SKM-1 (cell line): ENCODE data around the gene FBXL12.
"Not testable (repeated sequence)": the region's sequence is repeated elsewhere in the genome, so short reads cannot be mapped to it uniquely, and the experiment has no call there.

Experiments
- DNase-seq: peaks from one replicate; lab custom pipeline; 2025; ENCODE audit not compliant: unreplicated experiment; lab: John Stamatoyannopoulos, UW

The FBXL12 gene, protein sequence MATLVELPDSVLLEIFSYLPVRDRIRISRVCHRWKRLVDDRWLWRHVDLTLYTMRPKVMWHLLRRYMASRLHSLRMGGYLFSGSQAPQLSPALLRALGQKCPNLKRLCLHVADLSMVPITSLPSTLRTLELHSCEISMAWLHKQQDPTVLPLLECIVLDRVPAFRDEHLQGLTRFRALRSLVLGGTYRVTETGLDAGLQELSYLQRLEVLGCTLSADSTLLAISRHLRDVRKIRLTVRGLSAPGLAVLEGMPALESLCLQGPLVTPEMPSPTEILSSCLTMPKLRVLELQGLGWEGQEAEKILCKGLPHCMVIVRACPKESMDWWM

DNA sequence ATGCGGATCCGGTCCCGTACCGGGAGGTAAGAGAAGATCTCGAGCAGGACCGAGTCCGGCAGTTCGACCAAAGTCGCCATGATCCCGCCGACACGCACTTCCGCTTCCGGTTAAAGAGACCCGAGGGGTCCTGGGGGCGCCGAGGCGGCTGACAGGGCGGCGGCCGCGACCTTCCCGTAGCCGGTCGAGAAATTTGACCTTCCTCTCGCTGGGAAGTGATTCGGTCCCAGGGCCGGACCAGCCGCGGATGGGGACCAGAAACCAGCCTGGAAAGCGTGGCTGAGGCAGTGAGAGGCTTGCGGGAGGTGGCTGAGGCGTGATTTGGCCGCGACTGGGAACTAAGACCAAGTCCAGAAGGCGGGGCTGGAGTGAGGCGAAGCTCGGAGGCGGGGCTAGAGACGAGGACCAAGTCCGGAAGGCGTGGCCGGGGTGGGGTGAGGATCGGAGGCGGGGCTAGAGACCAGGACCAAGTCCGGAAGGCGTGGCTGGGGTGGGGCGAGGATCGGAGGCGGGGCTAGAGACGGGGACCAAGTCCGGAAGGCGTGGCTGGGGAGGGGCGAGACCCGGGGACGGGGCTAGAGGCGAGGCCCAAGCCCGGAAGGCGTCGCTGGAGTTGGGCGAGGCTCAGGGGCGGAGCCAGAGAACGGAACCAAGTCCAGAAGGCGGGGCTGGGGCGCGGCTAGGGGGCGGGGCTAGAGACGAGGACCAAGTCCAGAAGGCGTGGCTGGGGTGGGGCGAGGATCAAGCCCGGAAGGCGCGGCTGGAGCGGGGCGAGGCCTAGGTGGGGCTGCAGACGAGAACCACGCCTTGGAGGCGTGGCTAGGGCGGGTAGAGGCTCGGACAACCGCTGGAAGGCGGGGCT lies at the start of gene FBXL12:
FBXL12 (minus strand) TSS at position 346 of the 862 bp plus-strand sequence; CDS start at position 80, 266 bp downstream.
- peak; percentile 99 for DNase-seq

DNA sequence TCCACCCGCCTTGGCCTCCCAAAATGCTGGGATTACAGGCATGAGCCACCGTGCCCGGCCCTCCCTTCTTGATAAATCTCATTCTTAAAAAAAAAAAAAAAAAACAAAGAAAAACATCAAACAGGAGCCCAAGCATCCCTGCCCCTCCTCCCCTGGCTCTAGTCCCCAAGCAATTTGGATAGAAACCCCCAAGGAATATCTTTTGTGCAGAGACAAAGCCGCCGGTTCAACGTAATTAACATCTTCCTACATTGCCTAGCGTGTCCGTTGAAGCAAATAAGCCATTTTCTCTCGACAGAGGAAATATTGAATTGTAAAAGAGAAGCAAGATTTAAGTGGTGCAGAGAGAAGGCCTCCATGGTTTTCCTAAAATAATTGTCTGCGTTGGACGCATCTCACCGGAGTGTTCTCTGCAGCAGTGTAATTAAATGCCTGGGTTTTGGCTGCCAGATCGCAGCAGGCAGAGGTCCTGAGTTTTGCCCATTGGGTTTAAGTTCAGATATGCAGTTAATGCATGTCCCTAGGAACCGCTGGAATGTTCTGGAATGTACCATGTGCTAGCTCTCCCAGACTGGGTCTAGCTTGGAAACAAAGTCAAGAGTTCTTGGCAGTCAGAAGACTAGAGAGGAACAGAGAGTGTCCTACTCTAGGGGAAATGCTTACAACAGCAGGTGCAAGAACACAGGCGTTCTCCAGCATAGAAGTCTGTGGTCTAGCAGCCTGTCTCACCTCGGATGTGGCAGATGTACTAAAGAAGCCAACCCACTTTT lies 47.0 kb upstream of the FBXL12 start:
- DNase-seq = no peak

DNA sequence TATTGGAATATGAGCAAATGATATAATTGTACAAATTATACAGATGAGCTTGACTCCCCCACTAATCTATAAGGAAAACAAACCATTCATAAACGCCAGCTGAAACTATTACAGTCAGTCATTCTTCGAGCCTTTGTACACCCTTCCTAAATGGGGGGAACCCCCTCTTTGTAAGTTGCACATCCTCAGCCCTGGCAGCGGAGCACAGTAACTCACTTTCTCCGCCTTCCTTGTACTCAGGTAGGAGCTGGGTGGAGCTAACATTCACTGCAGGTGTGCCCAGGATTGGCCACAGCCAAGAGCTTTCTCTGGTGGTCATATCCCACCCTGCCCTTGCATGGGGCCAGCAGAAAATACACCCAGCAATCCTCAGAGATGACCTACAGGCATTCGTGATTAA lies 44.9 kb upstream of the FBXL12 start:
- no peak for DNase-seq

DNA sequence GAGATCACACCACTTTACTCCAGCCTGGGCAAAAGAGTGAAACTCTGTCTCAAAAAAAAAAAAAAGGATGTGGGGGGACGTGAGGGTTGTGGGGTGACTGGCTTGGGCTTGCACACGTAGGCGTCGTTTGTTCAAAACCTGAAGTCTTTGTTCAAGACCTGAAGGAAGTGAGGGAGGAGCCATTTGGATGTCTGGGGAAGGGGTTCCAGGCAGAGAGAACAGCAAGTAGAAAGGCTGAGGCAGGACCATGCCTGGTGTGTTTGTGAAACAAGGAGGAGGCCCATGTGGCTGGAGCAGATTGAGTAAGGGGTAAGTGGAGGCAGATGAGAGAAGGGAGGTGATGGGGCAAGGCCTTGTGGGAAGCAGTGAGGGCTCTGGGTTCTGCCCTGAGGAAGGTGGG lies 44.1 kb upstream of the FBXL12 start:
- no peak for DNase-seq

DNA sequence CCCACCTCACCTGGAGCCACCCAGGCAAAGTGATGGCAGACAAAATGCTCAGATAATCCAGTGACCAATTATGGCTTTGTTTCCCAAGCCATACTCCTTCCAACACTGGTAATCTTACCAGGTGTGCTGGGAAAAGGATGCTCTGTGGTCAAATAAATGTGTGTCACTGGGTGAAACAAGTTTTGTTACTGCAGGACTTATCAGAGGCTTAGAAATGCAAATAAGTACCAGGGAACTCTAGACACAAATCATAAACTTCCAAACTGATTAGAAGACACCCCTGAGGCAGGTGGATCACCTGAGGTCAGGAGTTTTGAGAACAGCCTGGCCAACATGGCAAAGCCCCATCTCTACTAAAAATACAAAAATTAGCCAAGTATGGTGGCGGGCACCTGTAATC lies 42.6 kb upstream of the FBXL12 start:
- DNase-seq = no peak

DNA sequence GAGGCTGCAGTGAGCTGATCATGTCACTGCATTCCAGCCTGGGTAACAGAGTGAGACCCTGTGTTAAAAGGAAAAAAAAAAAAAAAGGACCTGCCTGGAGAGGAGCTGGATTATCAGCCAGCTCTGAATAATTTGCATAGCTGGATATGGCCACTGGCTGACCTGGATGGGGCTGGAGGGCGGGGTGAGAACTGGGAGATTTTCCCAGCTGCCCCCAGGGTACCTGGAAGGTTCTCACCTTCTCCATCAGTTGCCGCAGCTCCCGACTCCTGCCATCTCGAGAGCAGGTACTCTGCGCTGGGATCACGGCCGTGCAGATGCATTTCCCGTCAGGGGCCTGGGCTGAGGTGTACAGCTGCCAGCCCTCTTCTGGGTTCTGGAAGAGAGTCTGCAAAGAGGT lies 41.5 kb upstream of the FBXL12 start:
- DNase-seq = no peak

DNA sequence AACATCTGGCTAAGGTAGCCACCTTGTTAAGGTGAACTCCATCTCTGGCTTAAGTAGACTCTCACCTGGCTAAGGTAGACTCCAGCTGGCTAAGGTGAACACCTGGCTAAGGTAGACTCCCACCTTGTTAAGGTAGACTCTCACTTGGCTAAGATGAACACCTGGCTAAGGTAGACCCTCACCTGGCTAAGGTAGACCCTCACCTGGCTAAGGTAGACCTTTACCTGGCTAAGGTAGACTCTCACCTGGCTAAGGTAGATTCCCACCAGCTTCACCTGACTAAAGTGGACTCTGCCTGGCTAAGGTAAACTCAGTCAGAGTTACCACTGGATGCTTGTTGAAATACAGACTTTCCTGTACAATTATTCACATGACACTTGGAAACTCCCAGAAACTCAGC lies 39.9 kb upstream of the FBXL12 start:
- no peak for DNase-seq

DNA sequence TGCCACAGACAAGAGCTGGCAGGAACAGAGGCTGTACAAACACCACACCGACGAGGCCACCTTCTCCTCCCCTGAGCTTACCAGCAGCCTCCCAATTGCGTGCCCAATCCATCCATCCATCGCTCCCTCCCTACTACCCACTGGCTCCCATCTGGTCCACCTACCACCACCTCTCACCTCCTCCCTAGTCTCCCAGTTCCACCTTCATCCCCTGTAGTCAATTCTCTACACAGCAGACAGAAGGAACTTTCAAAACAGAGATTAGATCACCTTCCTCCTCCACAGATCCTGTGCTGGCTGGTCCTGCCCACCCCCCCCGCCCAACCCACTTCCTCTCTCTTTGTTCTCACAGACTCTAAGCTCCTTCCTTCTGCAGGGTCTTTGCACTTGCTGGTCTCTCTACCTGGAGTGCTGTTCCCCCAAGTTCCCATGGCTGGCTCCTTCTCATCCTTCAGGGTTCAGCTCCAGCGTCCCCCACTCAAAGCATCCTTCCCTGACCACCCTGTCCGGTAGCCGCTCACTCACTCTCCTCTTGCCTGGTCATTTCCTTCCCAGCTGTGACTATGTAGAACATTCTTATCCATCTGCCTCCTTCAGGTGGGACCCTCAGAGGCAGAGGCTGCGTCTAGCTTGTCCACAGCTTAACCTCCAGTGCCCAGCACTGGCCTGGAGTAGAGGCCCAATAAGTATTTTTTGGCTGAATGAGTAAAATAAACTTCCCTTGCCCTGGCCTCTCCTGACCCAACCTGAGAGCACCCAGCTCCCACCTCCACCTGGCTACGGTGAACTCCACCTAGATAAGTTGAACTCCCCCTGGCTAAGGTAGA lies 39.3 kb upstream of the FBXL12 start:
- peak; percentile 38 for DNase-seq

DNA sequence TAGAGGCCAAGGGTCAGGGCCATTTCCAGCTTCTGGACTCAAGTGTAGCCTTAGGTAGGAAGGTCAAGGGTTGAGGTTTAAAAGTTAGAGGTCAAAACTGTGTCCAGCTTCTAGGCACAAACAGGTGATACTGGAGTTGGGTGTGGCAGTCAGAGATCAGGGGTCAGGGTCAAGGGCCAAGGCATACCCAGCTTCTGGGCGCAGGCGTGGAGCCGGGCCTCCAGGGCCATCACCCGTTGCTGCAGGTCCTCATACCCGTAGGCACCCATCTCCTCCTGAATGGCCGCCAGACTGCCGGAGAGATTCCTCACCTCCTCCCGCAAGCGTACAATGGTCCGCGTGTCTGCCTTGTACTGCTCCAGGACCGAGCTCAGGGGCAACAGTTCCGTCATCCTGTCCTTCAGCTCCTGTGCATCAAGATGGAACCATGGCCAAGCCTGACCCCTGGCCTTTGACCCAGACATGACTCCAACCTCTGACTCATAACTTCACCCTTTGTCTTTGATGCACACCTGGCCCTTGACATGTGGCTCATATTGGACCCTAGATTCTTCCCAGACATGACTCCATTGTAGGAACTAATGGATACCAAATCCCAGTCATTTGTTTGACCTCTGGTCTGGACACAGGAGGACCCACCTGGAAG lies 38.3 kb upstream of the FBXL12 start:
- DNase-seq = no peak

DNA sequence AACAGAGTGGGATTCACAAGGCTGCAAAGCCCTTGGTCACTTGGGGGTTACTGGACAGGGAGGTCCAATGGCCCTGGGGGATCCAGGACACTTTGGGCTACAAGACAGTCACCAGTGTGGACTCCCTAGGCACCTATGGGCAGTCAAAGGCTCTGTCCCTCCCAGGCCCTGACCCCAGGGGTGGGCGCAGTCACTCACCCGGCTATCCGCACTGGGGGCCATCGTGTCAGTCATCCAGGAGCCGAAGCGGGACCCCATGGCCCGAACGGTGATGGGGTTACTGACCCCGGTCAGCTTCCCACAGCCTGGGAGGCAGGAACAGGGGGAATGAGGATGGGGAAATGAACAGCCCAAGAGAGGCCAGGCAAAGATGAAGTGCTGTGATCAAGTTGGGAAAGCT lies 37.7 kb upstream of the FBXL12 start:
- DNase-seq = no peak

DNA sequence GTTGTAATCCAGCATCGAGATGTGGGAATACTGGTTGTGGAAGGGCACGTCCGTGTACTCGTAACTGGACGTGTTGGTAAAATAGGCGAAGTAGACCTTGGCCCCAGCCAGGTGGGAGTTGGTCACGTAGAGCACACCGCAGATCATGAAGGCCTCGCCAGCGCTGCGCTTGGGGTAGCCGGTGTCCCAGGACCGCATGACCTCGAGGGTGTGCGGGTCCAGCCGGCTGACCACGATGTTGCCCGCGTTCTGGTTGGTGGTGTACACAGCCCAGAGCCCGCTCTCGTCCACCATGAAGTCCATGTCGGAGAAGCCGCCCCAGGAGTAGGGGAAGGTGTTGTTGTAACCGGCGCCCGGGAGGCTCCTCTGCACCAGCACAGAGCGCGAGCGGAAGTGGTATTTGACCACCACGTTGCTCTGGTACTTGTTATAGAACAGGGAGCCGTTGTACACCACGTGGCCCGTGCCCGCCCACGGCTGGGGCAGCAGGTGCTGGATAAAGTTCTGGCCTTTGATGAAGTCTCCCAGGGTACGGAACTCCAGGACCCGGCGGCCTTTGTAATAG lies 35.5 kb upstream of the FBXL12 start:
- no peak for DNase-seq

DNA sequence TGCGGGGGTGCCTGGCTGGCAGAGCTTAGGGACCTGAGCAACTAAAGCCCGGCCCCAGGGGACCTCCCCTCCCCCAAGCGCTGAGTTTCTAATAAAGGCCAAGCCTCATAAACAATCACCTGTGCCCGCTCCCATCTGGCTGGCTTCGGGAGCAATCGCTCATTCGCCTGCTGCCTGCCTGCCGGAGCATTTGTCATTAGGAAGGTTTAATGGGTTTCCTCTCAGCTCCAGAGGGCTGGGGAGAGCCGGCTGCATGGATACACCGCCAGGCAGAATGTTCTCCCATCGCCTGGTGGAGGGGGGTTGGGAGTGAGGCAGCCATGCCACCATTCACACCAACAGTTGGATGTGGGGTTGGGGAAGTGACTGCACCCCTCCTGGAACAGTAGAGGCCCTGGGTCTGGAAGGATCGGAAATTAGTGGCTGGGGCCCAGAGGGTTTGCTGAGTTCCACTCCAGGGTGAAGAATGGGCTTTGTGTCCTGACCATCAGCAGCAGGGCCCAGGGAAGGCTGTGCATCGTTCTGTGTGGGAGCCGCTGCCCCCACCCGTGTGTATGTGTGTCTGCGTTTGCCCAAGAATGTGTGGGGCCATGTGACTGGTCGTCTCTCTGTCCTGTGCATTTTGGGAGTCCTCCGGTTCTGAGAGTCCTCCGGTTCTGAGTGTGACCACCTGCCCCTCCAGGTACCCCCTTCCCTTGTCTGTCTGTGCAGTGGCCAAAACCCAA lies 31.5 kb upstream of the FBXL12 start:
- DNase-seq = no peak

DNA sequence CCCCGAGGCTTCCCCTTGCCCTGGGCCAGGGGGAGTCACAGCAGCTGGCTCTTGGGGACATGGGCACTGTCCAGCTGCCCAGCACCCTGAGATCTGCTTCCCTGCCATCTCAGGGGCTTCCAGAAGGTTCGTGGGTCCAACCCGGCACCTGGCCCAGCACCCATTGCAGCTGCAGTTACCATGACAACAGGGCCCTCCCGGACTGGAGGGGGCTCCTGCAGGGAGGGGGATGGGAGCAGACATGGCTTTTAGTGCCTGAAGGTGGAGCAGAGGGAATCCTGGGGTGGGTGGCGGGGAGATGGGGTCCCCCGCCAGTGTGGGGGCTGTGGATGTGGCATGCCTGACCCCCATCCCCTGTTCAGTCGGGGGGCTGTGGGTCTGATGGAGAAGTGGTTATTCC lies 30.9 kb upstream of the FBXL12 start:
- no peak for DNase-seq

DNA sequence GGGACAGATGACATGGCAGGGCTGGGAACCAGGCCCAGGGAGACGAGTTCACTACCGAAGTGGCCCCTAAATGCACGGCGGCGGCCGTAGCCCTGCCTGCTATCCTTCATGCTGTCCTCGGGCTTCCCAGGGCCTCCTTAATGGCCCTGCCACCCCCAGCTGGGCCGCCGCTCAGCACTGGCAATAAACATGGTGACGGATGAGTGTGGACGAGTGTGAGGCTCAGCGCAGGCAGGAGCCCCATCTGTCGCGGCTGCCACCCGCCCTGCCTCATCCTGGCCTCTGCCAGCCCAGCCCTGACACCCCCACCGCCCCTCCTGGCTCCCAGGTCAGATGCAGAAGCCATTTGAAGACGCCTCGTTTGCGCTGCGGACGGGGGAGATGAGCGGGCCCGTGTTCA lies 29.9 kb upstream of the FBXL12 start:
- DNase-seq = no peak

DNA sequence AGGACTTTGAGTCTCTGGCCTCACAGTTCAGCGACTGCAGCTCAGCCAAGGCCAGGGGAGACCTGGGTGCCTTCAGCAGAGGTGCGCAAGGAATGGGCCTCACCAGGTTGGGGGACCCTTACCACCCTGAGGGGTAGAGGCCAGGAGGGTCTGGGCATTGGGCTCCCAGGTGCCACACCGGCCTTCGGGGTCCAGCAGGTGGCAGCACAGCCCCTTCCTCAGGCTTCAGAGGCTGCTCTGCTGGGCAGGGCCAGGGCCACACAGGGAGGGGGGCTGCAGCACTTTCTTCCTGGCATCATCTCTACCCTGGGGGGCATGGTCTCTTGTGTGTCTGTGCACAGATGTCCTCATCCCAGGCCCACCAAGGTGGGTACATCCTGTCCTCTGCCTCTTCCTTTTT lies 29.2 kb upstream of the FBXL12 start:
- no peak for DNase-seq

DNA sequence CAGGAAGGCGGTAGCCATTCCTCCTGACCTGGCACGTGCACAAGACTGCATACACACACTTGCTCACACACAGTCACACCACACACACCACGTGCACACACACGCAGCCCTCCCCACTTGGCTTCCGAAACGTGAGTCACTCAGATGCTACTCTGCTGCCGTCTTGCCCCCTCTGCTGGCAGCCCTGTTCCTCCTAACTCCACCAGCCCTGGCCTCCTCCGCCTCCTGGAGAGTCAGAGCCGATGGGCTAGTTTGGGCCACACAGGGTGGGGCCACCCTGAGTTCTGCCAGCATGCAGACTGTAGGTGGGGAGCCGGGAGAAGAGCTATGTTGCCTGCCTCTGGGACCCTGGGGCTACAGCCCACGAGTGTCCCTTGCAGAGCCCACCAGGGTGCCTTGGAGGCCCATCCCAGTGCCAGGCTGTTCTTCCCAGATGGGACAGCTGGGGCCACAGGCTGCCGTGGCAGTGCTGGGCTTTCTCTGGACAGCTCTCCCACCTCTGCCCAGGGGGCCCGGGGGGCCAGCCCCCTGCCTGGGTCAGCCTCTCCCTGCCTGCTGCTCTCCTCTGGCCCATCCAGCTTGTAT lies 28.3 kb upstream of the FBXL12 start:
- DNase-seq = no peak

DNA sequence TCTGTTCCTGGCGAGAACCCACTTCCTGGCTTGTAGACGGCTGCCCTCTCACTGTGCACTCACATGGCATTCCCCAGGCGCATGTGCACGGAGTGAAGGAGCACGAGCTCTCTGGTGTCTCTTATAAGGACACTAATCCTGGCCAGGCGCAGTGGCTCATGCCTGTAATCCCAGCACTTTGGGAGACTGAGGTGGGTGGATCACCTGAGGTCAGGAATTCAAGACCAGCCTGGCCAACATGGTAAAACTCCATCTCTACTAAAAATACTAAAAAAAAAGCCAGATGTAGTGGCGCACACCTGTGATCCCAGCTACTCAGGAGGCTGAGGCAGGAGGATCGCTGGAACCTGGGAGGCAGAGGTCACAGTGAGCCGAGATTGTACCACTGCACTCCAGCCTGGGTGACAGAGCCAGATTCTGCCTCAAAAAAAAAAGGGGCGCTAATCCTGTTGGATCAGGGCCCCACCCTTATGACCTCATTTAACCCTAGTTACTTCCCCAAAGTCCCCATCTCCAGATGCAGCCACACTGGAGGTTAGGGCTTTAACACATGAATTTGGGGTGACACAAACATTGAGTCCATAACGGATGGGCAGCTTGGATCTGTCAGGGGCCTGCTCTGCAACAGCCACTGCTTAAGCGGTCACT lies 24.9 kb upstream of the FBXL12 start:
- DNase-seq = not testable (repeated sequence)

DNA sequence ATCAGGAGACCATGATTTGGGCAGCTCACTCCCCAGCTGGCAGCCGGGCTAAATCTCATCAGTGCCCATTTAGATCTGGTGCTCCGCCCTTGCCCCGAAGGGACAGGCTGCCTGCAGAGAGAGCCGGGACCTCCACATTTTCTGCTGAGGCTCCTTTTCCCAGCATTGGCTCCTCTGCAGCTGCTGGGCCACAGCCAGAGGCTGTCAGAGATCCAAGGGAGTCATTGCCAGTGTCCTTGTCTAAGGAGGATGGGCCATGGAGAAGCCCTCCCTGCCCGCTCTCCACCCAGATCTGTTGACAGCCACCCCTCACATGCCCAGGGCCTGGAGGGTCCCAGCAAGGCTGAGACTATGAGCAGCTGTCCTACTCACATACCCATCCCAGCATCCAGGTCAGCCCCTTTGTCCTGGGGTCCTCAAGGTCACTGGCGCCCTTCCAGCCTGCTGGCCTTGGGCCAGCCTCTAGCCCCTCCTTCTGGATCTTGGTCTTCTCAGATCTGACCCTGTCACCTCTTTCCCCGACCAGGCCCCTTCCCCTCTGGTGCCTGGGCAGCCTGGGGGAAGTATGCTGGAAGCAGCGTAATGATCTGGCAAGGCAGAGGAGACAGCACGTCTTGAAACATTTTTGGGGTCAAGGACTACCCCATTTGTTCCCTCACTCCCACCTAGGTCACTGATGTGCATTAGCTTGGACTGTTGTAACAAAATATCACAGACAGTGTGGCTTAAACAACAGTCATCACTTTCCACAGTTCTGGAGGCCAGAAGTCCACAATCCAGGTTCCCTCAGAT lies 24.2 kb upstream of the FBXL12 start:
- DNase-seq = no peak
